H1 (cell line): ENCODE results near the gene ASB1. TPM values are rescaled to one million over a fixed set of nuclear protein-coding genes. Genes with fewer than 3 reads are reported as not detected.
"Not testable (repeated sequence)": the region's sequence is repeated elsewhere in the genome, so short reads cannot be mapped to it uniquely, and the experiment has no call there.

Source experiments
- CTCF ChIA-PET: fragments of 300-600 bp; sonication (Branson Sonifier 250); formaldehyde crosslinking; loops from one replicate; lab custom pipeline; 2021; ENCODE audit not compliant: partially characterized antibody; lab: Charles Lee
- POLR2A ChIA-PET: fragments of 300-600 bp; sonication (Branson Sonifier 250); formaldehyde crosslinking; loops from one replicate; lab custom pipeline; 2021; ENCODE audit warnings: inconsistent platforms; ENCODE audit not compliant: partially characterized antibody; lab: Charles Lee
- DNase-seq, 2 experiments: peaks; one replicate each; pipeline versions ENCODE4 v3.0.0 to v3.0.0-alpha.2; 2010 to 2022; ENCODE audit warnings: low spot score in 2 of 2, low read depth in 1 of 2, mixed read lengths in 1 of 2
- FAIRE-seq: peaks from 2 replicates; lab custom pipeline; 2011; peaks lifted over from hg19 to GRCh38; lab: Jason Lieb, UNC
- H2AFZ ChIP-seq: 2 replicates; pipeline ENCODE4 v1.8.1; 2012; ENCODE audit warnings: low read length, inconsistent platforms
- H2AK5ac ChIP-seq: 2 replicates; pipeline ENCODE4 v1.6.1; 2013; ENCODE audit warnings: low read depth, low read length
- H2BK120ac ChIP-seq: replicated peaks from 2 replicates; pipeline ENCODE3; 2013; ENCODE audit warnings: low read depth, low read length, inconsistent platforms
- H2BK12ac ChIP-seq: 2 replicates; pipeline ENCODE4 v1.6.1; 2013; ENCODE audit warnings: low read depth, low read length
- H2BK15ac ChIP-seq: 2 replicates; pipeline ENCODE4 v1.6.1; 2013; ENCODE audit warnings: low read length
- H2BK20ac ChIP-seq: 2 replicates; pipeline ENCODE4 v1.6.1; 2013; ENCODE audit warnings: low read length
- H2BK5ac ChIP-seq: 2 replicates; pipeline ENCODE4 v1.6.1; 2013; ENCODE audit warnings: low read depth, low read length
- H3K14ac ChIP-seq: 2 replicates; pipeline ENCODE4 v1.6.1; 2013; ENCODE audit warnings: inconsistent platforms; ENCODE audit not compliant: insufficient read length
- H3K18ac ChIP-seq: 2 replicates; pipeline ENCODE4 v1.6.1; 2013; ENCODE audit warnings: low read length; ENCODE audit errors: extremely low read depth
- H3K23ac ChIP-seq: 2 replicates; pipeline ENCODE4 v1.6.1; 2013; ENCODE audit warnings: inconsistent platforms; ENCODE audit not compliant: insufficient read length
- H3K23me2 ChIP-seq: 2 replicates; pipeline ENCODE4 v1.6.1; 2013; ENCODE audit warnings: low read depth, low read length
- H3K27ac ChIP-seq: 2 replicates; pipeline ENCODE4 v1.6.1; 2011; ENCODE audit warnings: low read depth, low read length, inconsistent platforms
- H3K27me3 ChIP-seq, 4 experiments: replicated peaks in 1 of 4; 1 replicate in 1 of 4; 2 replicates in 3 of 4; pipeline versions ENCODE4 v1.6.1 to v1.8.1; 2011 to 2013; ENCODE audit warnings: low read length in 3 of 4, mild to moderate bottlenecking in 3 of 4, inconsistent platforms in 2 of 4, mixed read lengths in 2 of 4, moderate library complexity in 1 of 4; ENCODE audit not compliant: control insufficient read depth in 3 of 4, insufficient read depth in 3 of 4; ENCODE audit errors: extremely low read depth in 1 of 4
- H3K36me3 ChIP-seq, 4 experiments: 2 replicates each; pipeline versions ENCODE4 v1.6.1 to v1.8.1; 2011 to 2013; ENCODE audit warnings: mild to moderate bottlenecking in 4 of 4, low read length in 3 of 4, moderate library complexity in 2 of 4, control low read depth in 1 of 4, inconsistent platforms in 1 of 4; ENCODE audit not compliant: insufficient read depth in 4 of 4, control insufficient read depth in 2 of 4
- H3K4ac ChIP-seq: replicated peaks from 2 replicates; pipeline ENCODE3; 2013; ENCODE audit warnings: low read length, low read depth, mixed read lengths, inconsistent platforms; ENCODE audit not compliant: insufficient read length
- H3K4me1 ChIP-seq, 4 experiments: replicated peaks in 1 of 4; 1 replicate in 1 of 4; 2 replicates in 3 of 4; pipeline versions ENCODE4 v1.6.1 to v1.8.1; 2011 to 2013; ENCODE audit warnings: low read length in 3 of 4, inconsistent platforms in 2 of 4, mixed read lengths in 1 of 4; ENCODE audit not compliant: insufficient read depth in 4 of 4, control insufficient read depth in 3 of 4
- H3K4me2 ChIP-seq, 2 experiments: 2 replicates each; pipeline versions ENCODE4 v1.6.1 to v1.8.1; 2011 to 2013; ENCODE audit warnings: low read depth in 2 of 2, low read length in 2 of 2, control low read depth in 1 of 2, inconsistent platforms in 1 of 2, mild to moderate bottlenecking in 1 of 2; ENCODE audit not compliant: insufficient read depth in 1 of 2
- H3K4me3 ChIP-seq, 4 experiments: fragments of 200-600, 300-600 bp in 1 of 4; sonication (generic), shearing (Covaris generic), sonication (Bioruptor Twin) in 1 of 4; 2 replicates each; pipeline versions ENCODE4 v1.5.1 to v1.8.1; 2011 to 2016; ENCODE audit warnings: low read length in 4 of 4, low read depth in 3 of 4, control low read depth in 2 of 4, inconsistent platforms in 2 of 4, mild to moderate bottlenecking in 2 of 4, mixed read lengths in 1 of 4, moderate library complexity in 1 of 4; ENCODE audit not compliant: insufficient read depth in 2 of 4; ENCODE audit errors: extremely low read depth in 1 of 4
- H3K56ac ChIP-seq: replicated peaks from 2 replicates; pipeline ENCODE3; 2013; ENCODE audit warnings: low read depth, mild to moderate bottlenecking, mixed read lengths, low read length, inconsistent platforms; ENCODE audit not compliant: insufficient read length
- H3K79me1 ChIP-seq: 2 replicates; pipeline ENCODE4 v1.6.1; 2013; ENCODE audit warnings: low read depth, low read length, control low read depth
- H3K79me2 ChIP-seq, 2 experiments: 2 replicates each; pipeline versions ENCODE4 v1.6.1 to v1.8.1; 2012 to 2013; ENCODE audit warnings: low read length in 2 of 2, mild to moderate bottlenecking in 2 of 2, inconsistent platforms in 1 of 2; ENCODE audit not compliant: insufficient read depth in 2 of 2, control insufficient read depth in 1 of 2
- H3K9ac ChIP-seq, 4 experiments: replicated peaks in 1 of 4; 1 replicate in 1 of 4; 2 replicates in 3 of 4; pipeline versions ENCODE4 v1.6.1 to v1.8.1; 2011 to 2013; ENCODE audit warnings: low read depth in 3 of 4, low read length in 3 of 4, control low read depth in 2 of 4, mild to moderate bottlenecking in 2 of 4, moderate library complexity in 2 of 4, inconsistent platforms in 1 of 4; ENCODE audit errors: extremely low read depth in 1 of 4
- H3K9me3 ChIP-seq, 2 experiments: 2 replicates each; pipeline versions ENCODE4 v1.6.1 to v1.8.1; 2012 to 2013; ENCODE audit warnings: mild to moderate bottlenecking in 2 of 2, moderate library complexity in 2 of 2, control low read depth in 1 of 2, inconsistent platforms in 1 of 2, low read depth in 1 of 2, low read length in 1 of 2, mixed read lengths in 1 of 2; ENCODE audit not compliant: insufficient read depth in 2 of 2
- H4K20me1 ChIP-seq, 2 experiments: replicated peaks in 1 of 2; 2 replicates each; pipeline versions ENCODE3 to v1.8.1; 2011 to 2013; ENCODE audit warnings: inconsistent platforms in 2 of 2, low read length in 2 of 2, mild to moderate bottlenecking in 1 of 2; ENCODE audit not compliant: insufficient read depth in 2 of 2, control insufficient read depth in 1 of 2
- H4K5ac ChIP-seq: 2 replicates; pipeline ENCODE4 v1.6.1; 2013; ENCODE audit warnings: low read length, low read depth, mixed read lengths, inconsistent platforms; ENCODE audit not compliant: insufficient read length
- H4K8ac ChIP-seq: 2 replicates; pipeline ENCODE4 v1.8.0; 2013; ENCODE audit warnings: mild to moderate bottlenecking, moderate library complexity, low read length, inconsistent platforms; ENCODE audit not compliant: insufficient read depth; ENCODE audit errors: extremely low read depth
- H4K91ac ChIP-seq: replicated peaks from 2 replicates; pipeline ENCODE3; 2013; ENCODE audit warnings: low read length, mixed read lengths, inconsistent platforms; ENCODE audit not compliant: insufficient read length
- WGBS, 2 experiments: shearing (Covaris generic) in 1 of 2; methylation state at CpG; one replicate each; pipeline versions ENCODE4 v1.1.6 to v1.1.7; 2013 to 2015; ENCODE audit warnings: low lambda C conversion rate in 2 of 2, mixed read lengths in 2 of 2, inconsistent platforms in 1 of 2, low coverage in 1 of 2, missing lambda C conversion rate in 1 of 2; ENCODE audit not compliant: insufficient replicate concordance in 2 of 2, insufficient coverage in 1 of 2, insufficient read length in 1 of 2; ENCODE audit errors: extremely low coverage in 1 of 2, missing lambda C conversion rate in 1 of 2; 5-methylcytosine and 5-hydroxymethylcytosine counted together
- polyA plus RNA-seq, 7 experiments: library from polyadenylated mRNA; depleted of rRNA in 3 of 7; stranded (reverse) in 5 of 7; unstranded in 2 of 7; fragments of >200 nt in 5 of 7; fragments of 200-250 nt in 2 of 7; gene quantifications; 1 replicate in 5 of 7; 2 replicates in 1 of 7; 4 replicates in 1 of 7; pipeline versions ENCODE4 v1.2.1 to v1.2.3, GENCODE V29; 2011 to 2013; ENCODE audit warnings: missing spikeins in 2 of 7, mixed read lengths in 2 of 7
- total RNA-seq: library from RNA; stranded (reverse); fragmentation: NEBNext Ultra II Directional; extraction: Animal tissue kit (Norgen Biotek cat#: 25700); gene quantifications from 2 replicates; pipeline ENCODE4 v1.2.1, GENCODE V29; 2021
- TF ChIP-seq, protein P1 (sequence below), 3 experiments: IDR thresholded peaks; 1 replicate in 2 of 3; 2 replicates in 1 of 3; pipeline versions ENCODE4 v1.5.1 to v1.6.1; 2011; ENCODE audit warnings: low read length in 3 of 3, mild to moderate bottlenecking in 3 of 3, inconsistent platforms in 2 of 3, low read depth in 1 of 3, moderate library complexity in 1 of 3; ENCODE audit not compliant: insufficient read depth in 1 of 3; ENCODE audit errors: control extremely low read depth in 1 of 3

The ASB1 gene
- total and polyA plus RNA-seq, 2 of the 8 experiments (the other 6 are each of a cell fraction or from before 2014, with no cell fraction given) = 24.1 to 36.0 TPM

DNA sequence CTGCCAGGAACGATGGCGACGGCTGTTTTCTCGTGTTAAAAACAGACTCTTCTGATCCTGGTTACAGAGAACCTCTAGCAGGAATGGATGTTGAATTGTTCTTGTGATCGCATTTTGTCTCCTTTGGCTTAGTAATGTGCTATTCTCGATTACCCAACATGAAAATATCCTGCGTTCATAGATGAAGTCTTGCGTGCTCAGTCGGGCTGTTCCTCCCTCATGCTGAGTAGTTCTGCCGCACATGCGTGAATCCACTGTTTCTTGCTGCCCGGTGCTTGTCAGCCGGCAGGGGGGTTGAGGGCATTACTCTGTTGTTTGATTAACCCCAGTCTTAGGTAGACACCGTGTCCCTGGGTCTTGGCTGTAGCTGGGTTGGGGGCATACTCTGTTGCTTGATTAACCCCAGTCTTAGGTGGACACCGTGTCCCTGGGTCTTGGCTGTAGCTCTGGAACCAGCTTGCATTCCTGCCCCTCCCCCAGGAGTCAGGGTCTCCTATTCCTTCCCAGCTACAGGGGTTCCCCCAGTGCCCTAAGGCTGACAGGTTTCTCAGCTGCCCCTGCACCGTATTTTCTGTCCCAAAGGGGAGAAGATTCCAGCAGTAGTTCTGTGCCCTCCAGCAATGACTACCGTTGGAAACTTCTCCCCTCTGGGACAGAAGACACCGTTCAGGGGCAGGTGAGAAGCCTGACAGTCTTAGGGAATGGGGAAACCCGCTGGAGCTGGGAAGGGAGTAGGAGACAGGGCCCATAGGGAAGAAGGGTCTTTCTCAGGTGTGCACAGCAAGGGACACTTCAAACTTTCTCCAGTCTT lies 22.1 kb upstream of the ASB1 start (continued):
- TF ChIP-seq, protein P1, sequence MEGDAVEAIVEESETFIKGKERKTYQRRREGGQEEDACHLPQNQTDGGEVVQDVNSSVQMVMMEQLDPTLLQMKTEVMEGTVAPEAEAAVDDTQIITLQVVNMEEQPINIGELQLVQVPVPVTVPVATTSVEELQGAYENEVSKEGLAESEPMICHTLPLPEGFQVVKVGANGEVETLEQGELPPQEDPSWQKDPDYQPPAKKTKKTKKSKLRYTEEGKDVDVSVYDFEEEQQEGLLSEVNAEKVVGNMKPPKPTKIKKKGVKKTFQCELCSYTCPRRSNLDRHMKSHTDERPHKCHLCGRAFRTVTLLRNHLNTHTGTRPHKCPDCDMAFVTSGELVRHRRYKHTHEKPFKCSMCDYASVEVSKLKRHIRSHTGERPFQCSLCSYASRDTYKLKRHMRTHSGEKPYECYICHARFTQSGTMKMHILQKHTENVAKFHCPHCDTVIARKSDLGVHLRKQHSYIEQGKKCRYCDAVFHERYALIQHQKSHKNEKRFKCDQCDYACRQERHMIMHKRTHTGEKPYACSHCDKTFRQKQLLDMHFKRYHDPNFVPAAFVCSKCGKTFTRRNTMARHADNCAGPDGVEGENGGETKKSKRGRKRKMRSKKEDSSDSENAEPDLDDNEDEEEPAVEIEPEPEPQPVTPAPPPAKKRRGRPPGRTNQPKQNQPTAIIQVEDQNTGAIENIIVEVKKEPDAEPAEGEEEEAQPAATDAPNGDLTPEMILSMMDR (IDR thresholded peaks at IDR 0.05; ENCODE audit: control extremely low read depth in 1 of 3, insufficient read depth in 1 of 3, low read depth in 1 of 3, low read length in 3 of 3) = no peak
- TF ChIP-seq, all 59 proteins: peak for 0

DNA sequence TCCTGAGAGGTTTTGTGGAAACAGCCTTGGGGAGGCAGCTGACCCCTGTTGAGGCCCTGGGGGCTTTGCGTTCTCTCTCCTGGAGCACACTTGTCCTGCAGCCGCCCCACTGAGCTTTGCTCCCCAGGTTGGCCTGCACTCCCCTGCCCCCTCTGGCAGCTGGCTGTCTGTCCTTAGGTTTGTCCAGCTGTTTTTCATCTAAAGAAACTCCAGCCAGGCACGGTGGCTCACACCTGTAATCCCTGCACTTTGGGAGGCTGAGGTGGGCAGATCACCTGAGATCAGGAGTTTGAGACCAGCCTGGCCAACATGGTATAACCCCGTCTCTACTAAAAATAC lies 21.5 kb upstream of the ASB1 start:
- H2BK120ac ChIP-seq, H3K79me2 ChIP-seq, H3K23ac ChIP-seq, H3K4me3 ChIP-seq, H4K5ac ChIP-seq, H3K27ac ChIP-seq, H4K20me1 ChIP-seq, H2BK20ac ChIP-seq, H2BK12ac ChIP-seq, FAIRE-seq, H2BK15ac ChIP-seq, H3K56ac ChIP-seq, H2AK5ac ChIP-seq, H3K4me2 ChIP-seq, H3K14ac ChIP-seq, H3K18ac ChIP-seq, H3K79me1 ChIP-seq, H3K9me3 ChIP-seq, H2BK5ac ChIP-seq, H3K27me3 ChIP-seq, DNase-seq, H3K36me3 ChIP-seq, H2AFZ ChIP-seq, H3K9ac ChIP-seq, H4K8ac ChIP-seq, H4K91ac ChIP-seq, H3K23me2 ChIP-seq, H3K4ac ChIP-seq: not testable (repeated sequence)
- ChIA-PET CTCF (interaction anchor here (0.9 to 2.9 kb wide), 3 partner anchors 13 to 37 kb away, joined by 3 to 11 read pairs (median 3); no protein-coding TSS in a partner anchor), POLR2A (interaction anchor here (1.2 kb wide), 1 partner anchor 14 kb away, joined by 4 read pairs; no protein-coding TSS in a partner anchor)
- H3K4me1 ChIP-seq = peaks cover 0 to 11% (median 5%) of the 10 kb centered on the region in 4 experiments; a peak in 5 of 7 replicates
- WGBS, 2 experiments = 93% methylated on average over 3 of the region's 4 CpGs; no CpG with 5 or more reads in 1 of the 2 experiments
